ENCODE results near the gene SH3D19.

Gene SH3D19

GRCh38 chr4:151233600-151233999 is 91.8 kb downstream of the SH3D19 start:
- no peak overlapping the region for H3K4ac ChIP-seq (ENCODE audit: low read depth, low read length)
- no peak for DNase-seq
- no peaks in the 10 kb centered on the region for H3K4me1 ChIP-seq (ENCODE audit: control insufficient read depth, low read depth, low read length)
- no peaks in the 10 kb centered on the region for H3K36me3 ChIP-seq (ENCODE audit: control insufficient read depth, insufficient read depth, low read length)
- WGBS (ENCODE audit: extremely low coverage, insufficient coverage, low lambda C conversion rate): no CpG with 5 or more reads among the region's 5 CpGs
- H3K79me2 ChIP-seq (ENCODE audit: control insufficient read depth, insufficient read depth, low read length): no peaks in the 10 kb centered on the region
- no peak overlapping the region for H2BK5ac ChIP-seq (ENCODE audit: low read length)
- no peak overlapping the region for H3K4me2 ChIP-seq (ENCODE audit: low read length)
- no peaks in the 10 kb centered on the region for H3K27me3 ChIP-seq (ENCODE audit: insufficient read depth, low read length, poor library complexity)
- H3K18ac ChIP-seq (ENCODE audit: low read length): no peak overlapping the region
- no peak overlapping the region for H2AK5ac ChIP-seq (ENCODE audit: low read length)
- no peak overlapping the region for H3K4me3 ChIP-seq (ENCODE audit: low read length)
- no peak overlapping the region for H4K8ac ChIP-seq (ENCODE audit: low read depth, low read length)
- H3K56ac ChIP-seq (ENCODE audit: low read length): no peak overlapping the region
- no peak overlapping the region for H4K5ac ChIP-seq (ENCODE audit: low read length)
- no peak overlapping the region for H2BK15ac ChIP-seq (replicated peaks; ENCODE audit: low read depth)
- peaks cover 1% of the 10 kb centered on the region for H3K79me1 ChIP-seq (ENCODE audit: low read length)
- no peak overlapping the region for H3K9ac ChIP-seq (ENCODE audit: low read length)
- no peak overlapping the region for H2BK120ac ChIP-seq (ENCODE audit: low read depth, low read length)
- no peak overlapping the region for H3K27ac ChIP-seq (ENCODE audit: low read depth, low read length)
- no peak overlapping the region for H3K23ac ChIP-seq (ENCODE audit: low read length)

- no peak overlapping the region for H3K23ac ChIP-seq (ENCODE audit: low read length)
- peaks cover 2% of the 10 kb centered on the region for H3K4me1 ChIP-seq (ENCODE audit: control insufficient read depth, low read depth, low read length)
- H3K4ac ChIP-seq (ENCODE audit: low read depth, low read length): no peak overlapping the region
- H2BK15ac ChIP-seq (replicated peaks; ENCODE audit: low read depth): no peak overlapping the region
- no peak overlapping the region for H3K4me2 ChIP-seq (ENCODE audit: low read length)
- no peak overlapping the region for H3K18ac ChIP-seq (ENCODE audit: low read length)
- no peak overlapping the region for H2BK120ac ChIP-seq (ENCODE audit: low read depth, low read length)
- H3K36me3 ChIP-seq (ENCODE audit: control insufficient read depth, insufficient read depth, low read length): no peaks in the 10 kb centered on the region
- no peak overlapping the region for H3K56ac ChIP-seq (ENCODE audit: low read length)
- WGBS (ENCODE audit: extremely low coverage, insufficient coverage, low lambda C conversion rate): no CpG with 5 or more reads among the region's 7 CpGs
- H2AK5ac ChIP-seq (ENCODE audit: low read length): no peak overlapping the region
- no peak overlapping the region for H3K9ac ChIP-seq (ENCODE audit: low read length)
- H3K27me3 ChIP-seq (ENCODE audit: insufficient read depth, low read length, poor library complexity): no peaks in the 10 kb centered on the region
- DNase-seq: no peak
- H3K79me2 ChIP-seq (ENCODE audit: control insufficient read depth, insufficient read depth, low read length): no peaks in the 10 kb centered on the region
- H4K5ac ChIP-seq (ENCODE audit: low read length): no peak overlapping the region
- no peak overlapping the region for H3K4me3 ChIP-seq (ENCODE audit: low read length)
- H2BK5ac ChIP-seq (ENCODE audit: low read length): no peak overlapping the region
- no peak overlapping the region for H3K27ac ChIP-seq (ENCODE audit: low read depth, low read length)
- no peak overlapping the region for H4K8ac ChIP-seq (ENCODE audit: low read depth, low read length)
- H3K79me1 ChIP-seq (ENCODE audit: low read length): peaks cover 4% of the 10 kb centered on the region
These were observed 93.3 kb downstream of the SH3D19 start for GRCh38 chr4:151231915-151232595.

GRCh38 chr4:151228189-151229119 is 97.0 kb downstream of the SH3D19 start:
- Histone ChIP-seq H3K4me1 (ENCODE audit: control insufficient read depth, low read depth, low read length) (peaks cover 2% of the 10 kb centered on the region), H3K27ac (ENCODE audit: low read depth, low read length) (no peak overlapping the region), H3K4me3 (ENCODE audit: low read length) (no peak overlapping the region), H3K9ac (ENCODE audit: low read length) (no peak overlapping the region), H2AK5ac (ENCODE audit: low read length) (no peak overlapping the region), H3K27me3 (ENCODE audit: insufficient read depth, low read length, poor library complexity) (no peaks in the 10 kb centered on the region), H3K56ac (ENCODE audit: low read length) (no peak overlapping the region), H3K4ac (ENCODE audit: low read depth, low read length) (no peak overlapping the region), H2BK120ac (ENCODE audit: low read depth, low read length) (no peak overlapping the region), H4K8ac (ENCODE audit: low read depth, low read length) (no peak overlapping the region), H4K5ac (ENCODE audit: low read length) (no peak overlapping the region), H3K79me1 (ENCODE audit: low read length) (peaks cover 2% of the 10 kb centered on the region), H3K18ac (ENCODE audit: low read length) (no peak overlapping the region), H3K4me2 (ENCODE audit: low read length) (no peak overlapping the region), H3K23ac (ENCODE audit: low read length) (no peak overlapping the region), H3K36me3 (ENCODE audit: control insufficient read depth, insufficient read depth, low read length) (no peaks in the 10 kb centered on the region), H3K79me2 (ENCODE audit: control insufficient read depth, insufficient read depth, low read length) (no peaks in the 10 kb centered on the region), H2BK15ac (replicated peaks; ENCODE audit: low read depth) (no peak overlapping the region), H2BK5ac (ENCODE audit: low read length) (no peak overlapping the region)
- no CpG with 5 or more reads among the region's 6 CpGs for WGBS (ENCODE audit: extremely low coverage, insufficient coverage, low lambda C conversion rate)
- no peak for DNase-seq

DNA sequence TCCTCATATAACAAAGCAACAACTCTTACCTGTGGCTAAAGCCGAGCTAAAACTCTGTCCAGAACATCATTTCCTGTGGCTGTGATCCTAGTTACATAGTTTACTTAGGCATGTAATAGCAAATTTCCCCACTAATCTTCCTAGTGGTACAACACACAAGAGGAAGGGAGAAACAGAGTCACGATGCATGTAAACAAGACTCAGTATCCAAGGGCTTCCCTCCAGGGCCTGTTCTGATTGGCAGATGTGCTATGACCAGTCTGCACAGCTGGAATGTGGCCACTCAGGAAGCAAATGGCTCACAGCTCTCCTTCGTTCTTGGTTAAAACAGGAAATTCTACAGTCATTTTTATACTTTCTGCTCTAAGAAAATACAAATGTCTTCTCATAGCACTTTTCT is 97.7 kb downstream of the SH3D19 start:
- Histone ChIP-seq H3K4me3 (ENCODE audit: low read length) (no peak overlapping the region), H3K27ac (ENCODE audit: low read depth, low read length) (no peak overlapping the region)
- DNase-seq: peak; percentile 57

DNA sequence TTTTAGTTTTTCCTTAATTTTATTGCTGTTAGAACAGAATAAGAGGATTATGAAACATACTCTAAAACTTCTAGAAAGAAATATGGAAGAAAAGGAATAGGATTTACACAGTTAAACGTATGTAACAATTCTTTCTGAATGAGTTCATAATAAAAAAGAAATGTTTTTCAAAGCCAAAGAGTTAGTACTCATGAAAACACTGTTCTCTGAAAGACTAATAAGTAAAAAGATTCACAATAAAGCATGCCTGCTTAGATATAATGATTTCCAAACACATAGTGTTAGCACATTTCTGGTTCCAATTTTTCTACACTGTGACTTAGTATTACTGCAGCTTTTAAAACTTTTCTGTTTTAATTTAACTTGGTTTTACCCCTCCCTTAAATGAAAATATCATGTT is 98.2 kb downstream of the SH3D19 start:
- H4K5ac ChIP-seq (ENCODE audit: low read length): no peak overlapping the region
- H3K56ac ChIP-seq (ENCODE audit: low read length): no peak overlapping the region
- H3K79me1 ChIP-seq (ENCODE audit: low read length): peaks cover 2% of the 10 kb centered on the region
- no peak overlapping the region for H2BK15ac ChIP-seq (replicated peaks; ENCODE audit: low read depth)
- no peak overlapping the region for H3K9ac ChIP-seq (ENCODE audit: low read length)
- H4K8ac ChIP-seq (ENCODE audit: low read depth, low read length): no peak overlapping the region
- H3K23ac ChIP-seq (ENCODE audit: low read length): no peak overlapping the region
- H2BK5ac ChIP-seq (ENCODE audit: low read length): no peak overlapping the region
- no peak overlapping the region for H3K4me3 ChIP-seq (ENCODE audit: low read length)
- no peak overlapping the region for H2BK120ac ChIP-seq (ENCODE audit: low read depth, low read length)
- H3K27me3 ChIP-seq (ENCODE audit: insufficient read depth, low read length, poor library complexity): no peaks in the 10 kb centered on the region
- H3K4ac ChIP-seq (ENCODE audit: low read depth, low read length): no peak overlapping the region
- no peaks in the 10 kb centered on the region for H3K79me2 ChIP-seq (ENCODE audit: control insufficient read depth, insufficient read depth, low read length)
- DNase-seq: no peak
- no peak overlapping the region for H3K4me2 ChIP-seq (ENCODE audit: low read length)
- no peak overlapping the region for H2AK5ac ChIP-seq (ENCODE audit: low read length)
- H3K27ac ChIP-seq (ENCODE audit: low read depth, low read length): no peak overlapping the region
- no peaks in the 10 kb centered on the region for H3K36me3 ChIP-seq (ENCODE audit: control insufficient read depth, insufficient read depth, low read length)
- H3K18ac ChIP-seq (ENCODE audit: low read length): no peak overlapping the region
- peaks cover 2% of the 10 kb centered on the region for H3K4me1 ChIP-seq (ENCODE audit: control insufficient read depth, low read depth, low read length)
- no CpG with 5 or more reads among the region's 1 CpG for WGBS (ENCODE audit: extremely low coverage, insufficient coverage, low lambda C conversion rate)

More for the DNA sequence above, 97.7 kb downstream of the SH3D19 start:
- no peak overlapping the region for H3K23ac ChIP-seq (ENCODE audit: low read length)
- H3K36me3 ChIP-seq (ENCODE audit: control insufficient read depth, insufficient read depth, low read length): no peaks in the 10 kb centered on the region
- H4K8ac ChIP-seq (ENCODE audit: low read depth, low read length): no peak overlapping the region
- H2BK120ac ChIP-seq (ENCODE audit: low read depth, low read length): no peak overlapping the region
- no peaks in the 10 kb centered on the region for H3K79me2 ChIP-seq (ENCODE audit: control insufficient read depth, insufficient read depth, low read length)
- H2AK5ac ChIP-seq (ENCODE audit: low read length): no peak overlapping the region
- no peak overlapping the region for H2BK15ac ChIP-seq (replicated peaks; ENCODE audit: low read depth)
- no peak overlapping the region for H3K18ac ChIP-seq (ENCODE audit: low read length)
- H3K27me3 ChIP-seq (ENCODE audit: insufficient read depth, low read length, poor library complexity): no peaks in the 10 kb centered on the region
- no CpG with 5 or more reads among the region's 3 CpGs for WGBS (ENCODE audit: extremely low coverage, insufficient coverage, low lambda C conversion rate)
- H4K5ac ChIP-seq (ENCODE audit: low read length): no peak overlapping the region
- no peak overlapping the region for H3K4me2 ChIP-seq (ENCODE audit: low read length)
- H2BK5ac ChIP-seq (ENCODE audit: low read length): no peak overlapping the region
- no peak overlapping the region for H3K4ac ChIP-seq (ENCODE audit: low read depth, low read length)
- H3K56ac ChIP-seq (ENCODE audit: low read length): no peak overlapping the region
- H3K79me1 ChIP-seq (ENCODE audit: low read length): peaks cover 2% of the 10 kb centered on the region
- peaks cover 2% of the 10 kb centered on the region for H3K4me1 ChIP-seq (ENCODE audit: control insufficient read depth, low read depth, low read length)
- no peak overlapping the region for H3K9ac ChIP-seq (ENCODE audit: low read length)
